HEK293 (cell line): ENCODE data around the gene PAEP.

Source experiments
- CTCF ChIA-PET: fragments of 350-600 bp; formaldehyde crosslinking; extraction: SDS; loops from one replicate; lab custom pipeline; 2021; ENCODE audit warnings: antibody characterized with exemption; lab: Yijun Ruan, JAX
- POLR2A ChIA-PET: fragments of 300-600 bp; formaldehyde crosslinking; extraction: SDS; loops from one replicate; lab custom pipeline; 2020; ENCODE audit warnings: antibody characterized with exemption, inconsistent platforms; lab: Yijun Ruan, JAX
- H3K27ac ChIP-seq: fragments of 200-500 bp; sonication (Bioruptor generic); 2 replicates; pipeline ENCODE4 v1.5.1; 2014; ENCODE audit warnings: low read depth, low read length, control low read depth, inconsistent platforms; ENCODE audit errors: extremely low read depth
- H3K36me3 ChIP-seq, 2 experiments: fragments of 200-500 bp in 1 of 2; sonication (Bioruptor generic) in 1 of 2; 1 replicate in 1 of 2; 2 replicates in 1 of 2; pipeline ENCODE4 v1.5.1; 2014 to 2017; ENCODE audit warnings: inconsistent platforms in 2 of 2, low read length in 2 of 2; ENCODE audit not compliant: control insufficient read depth in 2 of 2, insufficient read depth in 1 of 2
- H3K4me1 ChIP-seq: fragments of 200-500 bp; sonication (Bioruptor generic); 2 replicates; pipeline ENCODE4 v1.5.1; 2014; ENCODE audit warnings: mild to moderate bottlenecking, low read length, inconsistent platforms; ENCODE audit not compliant: control insufficient read depth, insufficient read depth
- H3K4me3 ChIP-seq: 2 replicates; pipeline ENCODE4 v1.5.1; 2011; ENCODE audit warnings: low read depth, mild to moderate bottlenecking, control low read depth, low read length, moderate library complexity
- H3K9me3 ChIP-seq: fragments of 200-500 bp; sonication (Bioruptor generic); 2 replicates; pipeline ENCODE4 v1.5.1; 2014; ENCODE audit warnings: low read depth, low read length, inconsistent platforms; ENCODE audit not compliant: control insufficient read depth, insufficient read depth
- GLIS1 ChIP-seq: fragments of 450-650 bp; formaldehyde crosslinking; IDR thresholded peaks from 2 replicates; pipeline ENCODE4 v1.5.1; 2016; ENCODE audit warnings: missing biosample characterization, missing genetic modification characterization
- HOXA7 ChIP-seq: sonication (generic); formaldehyde crosslinking; IDR thresholded peaks from 2 replicates; pipeline ENCODE4 v1.8.1; 2022; ENCODE audit warnings: missing genetic modification reagents, borderline replicate concordance
- HOXC10 ChIP-seq: sonication (generic); formaldehyde crosslinking; IDR thresholded peaks from 2 replicates; pipeline ENCODE4 v1.8.1; 2023; ENCODE audit warnings: mild to moderate bottlenecking, missing genetic modification reagents
- KLF10 ChIP-seq: fragments of 450-650 bp; IDR thresholded peaks from 2 replicates; pipeline ENCODE4 v1.5.1; 2018; ENCODE audit warnings: missing biosample characterization, mild to moderate bottlenecking, missing genetic modification characterization
- WT1 ChIP-seq: fragments of 450-650 bp; formaldehyde crosslinking; IDR thresholded peaks from 2 replicates; pipeline ENCODE4 v1.5.1; 2016; ENCODE audit warnings: missing biosample characterization, missing genetic modification characterization
- ZFP41 ChIP-seq: fragments of 450-650 bp; formaldehyde crosslinking; IDR thresholded peaks from 2 replicates; pipeline ENCODE4 v1.5.1; 2016; ENCODE audit warnings: missing biosample characterization, missing genetic modification characterization, borderline replicate concordance
- ZIC2 ChIP-seq: fragments of 450-650 bp; formaldehyde crosslinking; IDR thresholded peaks from 2 replicates; pipeline ENCODE4 v1.5.1; 2016; ENCODE audit warnings: missing biosample characterization, missing genetic modification characterization
- ZNF10 ChIP-seq: fragments of 450-650 bp; formaldehyde crosslinking; IDR thresholded peaks from 2 replicates; pipeline ENCODE4 v1.5.1; 2017; ENCODE audit warnings: missing biosample characterization, missing genetic modification characterization
- ZNF112 ChIP-seq: fragments of 450-650 bp; formaldehyde crosslinking; IDR thresholded peaks from 2 replicates; pipeline ENCODE4 v1.5.0; 2017; ENCODE audit warnings: missing biosample characterization, missing genetic modification characterization
- ZNF2 ChIP-seq: fragments of 450-650 bp; formaldehyde crosslinking; IDR thresholded peaks from 2 replicates; pipeline ENCODE4 v1.5.1; 2016; ENCODE audit warnings: missing biosample characterization, missing genetic modification characterization
- ZNF26 ChIP-seq: fragments of 450-650 bp; formaldehyde crosslinking; IDR thresholded peaks from 2 replicates; pipeline ENCODE4 v1.5.1; 2016; ENCODE audit warnings: missing biosample characterization, missing genetic modification characterization
- ZNF292 ChIP-seq: fragments of 450-650 bp; formaldehyde crosslinking; IDR thresholded peaks from 2 replicates; pipeline ENCODE4 v1.5.1; 2016; ENCODE audit warnings: low read depth, missing biosample characterization, missing genetic modification characterization, borderline replicate concordance
- ZNF350 ChIP-seq: fragments of 450-650 bp; formaldehyde crosslinking; IDR thresholded peaks from 2 replicates; pipeline ENCODE4 v1.5.0; 2017; ENCODE audit warnings: missing biosample characterization, mild to moderate bottlenecking, missing genetic modification characterization
- ZNF426 ChIP-seq: fragments of 450-650 bp; formaldehyde crosslinking; IDR thresholded peaks from 2 replicates; pipeline ENCODE4 v1.5.1; 2017; ENCODE audit warnings: missing biosample characterization, missing genetic modification characterization, mild to moderate bottlenecking, inconsistent platforms, moderate library complexity
- ZNF501 ChIP-seq: fragments of 450-650 bp; formaldehyde crosslinking; IDR thresholded peaks from 2 replicates; pipeline ENCODE4 v1.5.1; 2016; ENCODE audit warnings: missing biosample characterization, missing genetic modification characterization
- ZNF521 ChIP-seq: fragments of 450-650 bp; formaldehyde crosslinking; IDR thresholded peaks from 2 replicates; pipeline ENCODE4 v1.5.1; 2017; ENCODE audit warnings: missing biosample characterization, mild to moderate bottlenecking, missing genetic modification characterization
- ZNF560 ChIP-seq: fragments of 450-650 bp; formaldehyde crosslinking; IDR thresholded peaks from 2 replicates; pipeline ENCODE4 v1.5.1; 2017; ENCODE audit warnings: missing biosample characterization, missing genetic modification characterization, borderline replicate concordance
- ZNF610 ChIP-seq: fragments of 450-650 bp; formaldehyde crosslinking; IDR thresholded peaks from 2 replicates; pipeline ENCODE4 v1.5.1; 2016; ENCODE audit warnings: missing biosample characterization, missing genetic modification characterization, borderline replicate concordance
- ZNF621 ChIP-seq: fragments of 450-650 bp; formaldehyde crosslinking; IDR thresholded peaks from 2 replicates; pipeline ENCODE4 v1.5.1; 2017; ENCODE audit warnings: missing biosample characterization, missing genetic modification characterization
- ZNF654 ChIP-seq: fragments of 450-650 bp; formaldehyde crosslinking; IDR thresholded peaks from 2 replicates; pipeline ENCODE4 v1.5.1; 2016; ENCODE audit warnings: low read depth, missing biosample characterization, missing genetic modification characterization
- ZNF768 ChIP-seq: fragments of 450-650 bp; formaldehyde crosslinking; IDR thresholded peaks from 2 replicates; pipeline ENCODE4 v1.5.1; 2018; ENCODE audit warnings: missing biosample characterization, mild to moderate bottlenecking, missing genetic modification characterization
- ZNF776 ChIP-seq: fragments of 450-650 bp; formaldehyde crosslinking; IDR thresholded peaks from 2 replicates; pipeline ENCODE4 v1.5.0; 2017; ENCODE audit warnings: missing biosample characterization, missing genetic modification characterization, borderline replicate concordance
- ZSCAN5A ChIP-seq: fragments of 450-650 bp; formaldehyde crosslinking; IDR thresholded peaks from 2 replicates; pipeline ENCODE4 v1.5.1; 2016; ENCODE audit warnings: missing biosample characterization, missing genetic modification characterization
- TF ChIP-seq, protein P1 (sequence below): fragments of 450-650 bp; formaldehyde crosslinking; IDR thresholded peaks from 2 replicates; pipeline ENCODE4 v1.5.1; 2016; ENCODE audit warnings: missing biosample characterization, missing genetic modification characterization
- TF ChIP-seq, protein P2 (sequence below): fragments of 450-650 bp; formaldehyde crosslinking; IDR thresholded peaks from 2 replicates; pipeline ENCODE4 v1.5.0; 2017; ENCODE audit warnings: missing biosample characterization, missing genetic modification characterization, borderline replicate concordance

PAEP gene

GRCh38 chr9:135555203-135555602 is 6.4 kb upstream of the PAEP start (continued):
- no peak for TF ChIP-seq ZNF26 (tag by site-specific recombination)
- no peak for TF ChIP-seq ZIC2
- no peak for TF ChIP-seq ZNF768 (tag by site-specific recombination)
- no peak for TF ChIP-seq ZNF350 (tag by site-specific recombination)

DNA sequence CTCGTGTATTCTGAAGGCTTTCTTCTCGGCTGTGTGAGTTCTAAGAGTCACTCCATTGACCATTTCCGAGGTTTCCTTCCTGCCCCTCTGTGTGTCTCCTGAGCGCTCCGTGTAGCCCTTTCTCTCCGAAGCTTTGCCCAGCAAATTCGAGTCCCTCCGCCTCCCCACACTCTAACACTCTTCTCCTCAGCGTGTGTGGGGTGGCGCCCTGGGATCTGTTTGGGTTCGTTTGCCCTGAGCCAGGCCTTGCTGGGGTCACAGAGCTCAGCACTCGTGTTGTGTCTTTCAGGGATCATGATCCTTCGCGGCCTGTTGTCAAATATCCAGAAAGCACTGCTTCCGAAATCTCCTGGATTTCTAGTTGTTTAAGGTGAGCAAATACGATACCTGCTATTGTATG is 5.6 kb upstream of the PAEP start:
- POLR2A ChIA-PET, result no interaction called here
- TF ChIP-seq ZNF560 (tag by site-specific recombination), result no peak
- no peak for TF ChIP-seq HOXA7 (CRISPR knock-in tag)
- TF ChIP-seq ZSCAN5A (tag by site-specific recombination), result no peak
- no peak for TF ChIP-seq GLIS1
- no peak for TF ChIP-seq KLF10 (tag by site-specific recombination)
- TF ChIP-seq ZNF2 (tag by site-specific recombination), result no peak
- no peak for TF ChIP-seq ZNF112
- no peak for TF ChIP-seq ZNF776 (tag by site-specific recombination)
- no peak for TF ChIP-seq ZNF521 (tag by site-specific recombination)
- TF ChIP-seq ZFP41 (tag by site-specific recombination), result no peak
- no peak for TF ChIP-seq HOXC10
- no peak for TF ChIP-seq WT1 (tag by site-specific recombination)
- no peak for TF ChIP-seq ZNF426 (tag by site-specific recombination)
- no peak for TF ChIP-seq ZNF292
- no peak for TF ChIP-seq ZNF610
- no peak for TF ChIP-seq ZNF10
- TF ChIP-seq, protein P1, sequence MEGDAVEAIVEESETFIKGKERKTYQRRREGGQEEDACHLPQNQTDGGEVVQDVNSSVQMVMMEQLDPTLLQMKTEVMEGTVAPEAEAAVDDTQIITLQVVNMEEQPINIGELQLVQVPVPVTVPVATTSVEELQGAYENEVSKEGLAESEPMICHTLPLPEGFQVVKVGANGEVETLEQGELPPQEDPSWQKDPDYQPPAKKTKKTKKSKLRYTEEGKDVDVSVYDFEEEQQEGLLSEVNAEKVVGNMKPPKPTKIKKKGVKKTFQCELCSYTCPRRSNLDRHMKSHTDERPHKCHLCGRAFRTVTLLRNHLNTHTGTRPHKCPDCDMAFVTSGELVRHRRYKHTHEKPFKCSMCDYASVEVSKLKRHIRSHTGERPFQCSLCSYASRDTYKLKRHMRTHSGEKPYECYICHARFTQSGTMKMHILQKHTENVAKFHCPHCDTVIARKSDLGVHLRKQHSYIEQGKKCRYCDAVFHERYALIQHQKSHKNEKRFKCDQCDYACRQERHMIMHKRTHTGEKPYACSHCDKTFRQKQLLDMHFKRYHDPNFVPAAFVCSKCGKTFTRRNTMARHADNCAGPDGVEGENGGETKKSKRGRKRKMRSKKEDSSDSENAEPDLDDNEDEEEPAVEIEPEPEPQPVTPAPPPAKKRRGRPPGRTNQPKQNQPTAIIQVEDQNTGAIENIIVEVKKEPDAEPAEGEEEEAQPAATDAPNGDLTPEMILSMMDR (tag by site-specific recombination), result no peak
- no peak overlapping the region for H3K4me3 ChIP-seq
- no peaks in the 10 kb centered on the region for H3K9me3 ChIP-seq
- H3K4me1 ChIP-seq, result no peaks in the 10 kb centered on the region
- no peaks in the 10 kb centered on the region for H3K36me3 ChIP-seq
- CTCF ChIA-PET, result no interaction called here
- H3K27ac ChIP-seq, result no peak overlapping the region

GRCh38 chr9:135559606-135560005 is 1.9 kb upstream of the PAEP start:
- H3K27ac ChIP-seq, result no peak overlapping the region
- no peak overlapping the region for H3K4me3 ChIP-seq
- POLR2A ChIA-PET, result no interaction called here
- no peaks in the 10 kb centered on the region for H3K36me3 ChIP-seq
- TF ChIP-seq ZNF621 (tag by site-specific recombination) (no peak), ZNF501 (no peak), ZNF654 (tag by site-specific recombination) (no peak)
- TF ChIP-seq, protein P2, sequence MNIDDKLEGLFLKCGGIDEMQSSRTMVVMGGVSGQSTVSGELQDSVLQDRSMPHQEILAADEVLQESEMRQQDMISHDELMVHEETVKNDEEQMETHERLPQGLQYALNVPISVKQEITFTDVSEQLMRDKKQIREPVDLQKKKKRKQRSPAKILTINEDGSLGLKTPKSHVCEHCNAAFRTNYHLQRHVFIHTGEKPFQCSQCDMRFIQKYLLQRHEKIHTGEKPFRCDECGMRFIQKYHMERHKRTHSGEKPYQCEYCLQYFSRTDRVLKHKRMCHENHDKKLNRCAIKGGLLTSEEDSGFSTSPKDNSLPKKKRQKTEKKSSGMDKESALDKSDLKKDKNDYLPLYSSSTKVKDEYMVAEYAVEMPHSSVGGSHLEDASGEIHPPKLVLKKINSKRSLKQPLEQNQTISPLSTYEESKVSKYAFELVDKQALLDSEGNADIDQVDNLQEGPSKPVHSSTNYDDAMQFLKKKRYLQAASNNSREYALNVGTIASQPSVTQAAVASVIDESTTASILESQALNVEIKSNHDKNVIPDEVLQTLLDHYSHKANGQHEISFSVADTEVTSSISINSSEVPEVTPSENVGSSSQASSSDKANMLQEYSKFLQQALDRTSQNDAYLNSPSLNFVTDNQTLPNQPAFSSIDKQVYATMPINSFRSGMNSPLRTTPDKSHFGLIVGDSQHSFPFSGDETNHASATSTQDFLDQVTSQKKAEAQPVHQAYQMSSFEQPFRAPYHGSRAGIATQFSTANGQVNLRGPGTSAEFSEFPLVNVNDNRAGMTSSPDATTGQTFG (tag by site-specific recombination), result no peak
- no peaks in the 10 kb centered on the region for H3K4me1 ChIP-seq
- H3K9me3 ChIP-seq, result no peaks in the 10 kb centered on the region
- CTCF ChIA-PET, result interaction anchor here (0.6 to 0.7 kb wide), 3 partner anchors 55 to 1853 kb away, joined by 3 to 5 read pairs (median 3); no protein-coding TSS in a partner anchor
